GM23338 (cell line): ENCODE data around the gene FAM3D.

Experiments
- CREB1 ChIP-seq: fragments of 250-450 bp; sonication (Bioruptor Pico); IDR thresholded peaks from 2 replicates; pipeline ENCODE4 v1.5.0; 2020; ENCODE audit warnings: low read depth, mild to moderate bottlenecking, moderate library complexity
- EZH2 ChIP-seq: fragments of 200-600 bp; sonication (generic); IDR thresholded peaks from one replicate; pipeline ENCODE4 v1.8.0; 2017; ENCODE audit warnings: antibody characterized with exemption, mild to moderate bottlenecking, low read depth; ENCODE audit not compliant: unreplicated experiment
- EZH2phosphoT487 ChIP-seq: fragments of 200-600 bp; sonication (generic); IDR thresholded peaks from one replicate; pipeline ENCODE4 v1.8.1; 2018; ENCODE audit warnings: antibody characterized with exemption; ENCODE audit not compliant: unreplicated experiment
- POLR2AphosphoS5 ChIP-seq: IDR thresholded peaks from 2 replicates; pipeline ENCODE4 v1.6.1; 2016; ENCODE audit warnings: antibody characterized with exemption, low read depth
- REST ChIP-seq: IDR thresholded peaks from one replicate; pipeline ENCODE4 v1.6.1; 2018; ENCODE audit warnings: antibody characterized with exemption; ENCODE audit not compliant: unreplicated experiment
- ZNF331 ChIP-seq: fragments of 250-450 bp; sonication (Bioruptor Pico); IDR thresholded peaks from 2 replicates; pipeline ENCODE4 v1.5.0; 2020; ENCODE audit warnings: low read depth, mild to moderate bottlenecking, moderate library complexity
- TF ChIP-seq, protein P1 (sequence below), 2 experiments: fragments of 200-600 bp in 1 of 2; sonication (generic) in 1 of 2; conservative IDR thresholded peaks; 2 replicates each; pipeline versions ENCODE4 v1.5.1 to v1.6.1; 2016 to 2017; ENCODE audit warnings: antibody characterized with exemption in 2 of 2, low read depth in 2 of 2, mild to moderate bottlenecking in 2 of 2, moderate library complexity in 1 of 2

- TF ChIP-seq POLR2AphosphoS5 (no peak), EZH2phosphoT487 (no peak), REST (no peak), EZH2 (no peak), CREB1 (no peak), ZNF331 (CRISPR knock-in tag) (no peak)
- TF ChIP-seq, protein P1, sequence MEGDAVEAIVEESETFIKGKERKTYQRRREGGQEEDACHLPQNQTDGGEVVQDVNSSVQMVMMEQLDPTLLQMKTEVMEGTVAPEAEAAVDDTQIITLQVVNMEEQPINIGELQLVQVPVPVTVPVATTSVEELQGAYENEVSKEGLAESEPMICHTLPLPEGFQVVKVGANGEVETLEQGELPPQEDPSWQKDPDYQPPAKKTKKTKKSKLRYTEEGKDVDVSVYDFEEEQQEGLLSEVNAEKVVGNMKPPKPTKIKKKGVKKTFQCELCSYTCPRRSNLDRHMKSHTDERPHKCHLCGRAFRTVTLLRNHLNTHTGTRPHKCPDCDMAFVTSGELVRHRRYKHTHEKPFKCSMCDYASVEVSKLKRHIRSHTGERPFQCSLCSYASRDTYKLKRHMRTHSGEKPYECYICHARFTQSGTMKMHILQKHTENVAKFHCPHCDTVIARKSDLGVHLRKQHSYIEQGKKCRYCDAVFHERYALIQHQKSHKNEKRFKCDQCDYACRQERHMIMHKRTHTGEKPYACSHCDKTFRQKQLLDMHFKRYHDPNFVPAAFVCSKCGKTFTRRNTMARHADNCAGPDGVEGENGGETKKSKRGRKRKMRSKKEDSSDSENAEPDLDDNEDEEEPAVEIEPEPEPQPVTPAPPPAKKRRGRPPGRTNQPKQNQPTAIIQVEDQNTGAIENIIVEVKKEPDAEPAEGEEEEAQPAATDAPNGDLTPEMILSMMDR (conservative IDR thresholded peaks at IDR 0.05; ENCODE audit: low read depth in 2 of 2): no peak
These were observed 81.9 kb downstream of the FAM3D start for GRCh38 chr3:58584690-58585004.
